Stimulated activated CD4-positive, alpha-beta T cell treated with anti-CD3 and anti-CD28 coated beads, Interleukin-4, amount 100 ng/mL, for 48 hours (primary cell): Measurements from ENCODE around the gene PCDHA1.
"Not testable (repeated sequence)": the region's sequence is repeated elsewhere in the genome, so short reads cannot be mapped to it uniquely, and the experiment has no call there.

Experiments used
- DNase-seq, 2 donors: peaks; one replicate each; pipeline ENCODE4 v3.0.0-alpha.2; 2020; ENCODE audit warnings: low read depth in 2 of 2

The PCDHA1 gene

GRCh38 chr5:140785905-140786686 is at the start of gene PCDHA1:
Gene PCDHA1, plus strand, starts transcription at chr5:140786140.
- no peak for DNase-seq

- no peak for DNase-seq
These were observed 48.5 kb upstream of the PCDHA1 start for GRCh38 chr5:140737486-140737885.

DNA sequence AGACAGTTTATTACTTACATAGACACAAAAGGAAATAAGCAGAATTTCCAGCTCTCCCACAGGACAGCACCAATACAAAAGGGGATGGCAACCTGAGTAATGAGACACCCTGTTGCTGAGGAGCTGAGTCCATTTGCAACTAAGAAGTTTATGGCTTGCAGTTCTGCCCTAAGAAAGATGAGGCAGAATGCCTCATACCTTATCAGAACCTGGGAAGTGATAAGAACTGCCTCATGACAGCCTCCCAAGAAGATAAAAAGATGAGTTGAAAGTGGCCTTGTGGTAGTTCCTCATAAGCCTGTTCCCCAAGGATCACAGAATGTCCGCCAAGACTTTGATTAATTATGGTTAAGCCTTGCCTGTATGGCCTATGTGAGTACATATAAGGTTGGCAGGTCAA is 44.0 kb upstream of the PCDHA1 start:
- DNase-seq, result no peak

- DNase-seq, result no peak
These were observed 32.4 kb upstream of the PCDHA1 start for GRCh38 chr5:140753561-140753960.

DNA sequence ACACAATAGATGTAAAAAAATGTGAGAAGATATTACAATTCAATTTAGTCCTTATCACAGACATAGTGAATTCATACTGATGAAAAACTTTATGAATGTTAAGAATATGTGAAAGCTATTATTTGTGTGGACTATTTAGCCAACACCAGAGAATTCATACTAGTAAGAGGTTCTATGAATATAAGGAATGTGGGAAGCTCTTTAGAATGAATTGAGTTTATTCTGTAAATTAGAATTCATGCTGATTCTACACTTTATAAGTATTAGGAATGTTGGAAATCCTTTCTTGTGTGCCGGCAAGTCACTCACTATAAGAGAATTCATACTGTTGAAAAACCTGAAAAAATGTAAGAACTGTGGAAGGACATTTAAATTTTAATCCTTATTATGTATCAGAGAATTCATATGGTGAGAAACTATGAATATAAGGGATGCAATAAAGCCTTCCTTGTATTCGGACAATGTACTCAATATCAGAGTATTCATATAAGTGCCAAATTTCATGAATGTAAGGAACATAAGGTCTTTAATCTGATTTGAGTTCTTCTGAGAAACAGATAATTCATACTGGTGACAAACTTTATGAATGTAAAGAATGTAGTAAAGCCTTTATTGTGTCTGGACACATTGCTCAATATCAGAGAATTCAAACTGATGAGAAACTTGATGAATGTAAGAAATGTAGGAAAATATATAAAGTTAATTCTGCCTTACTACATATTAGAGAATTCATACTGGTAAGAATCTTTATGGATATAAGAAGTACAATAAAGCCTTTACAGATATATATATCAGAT is 21.6 kb upstream of the PCDHA1 start:
- DNase-seq, result no peak

DNA sequence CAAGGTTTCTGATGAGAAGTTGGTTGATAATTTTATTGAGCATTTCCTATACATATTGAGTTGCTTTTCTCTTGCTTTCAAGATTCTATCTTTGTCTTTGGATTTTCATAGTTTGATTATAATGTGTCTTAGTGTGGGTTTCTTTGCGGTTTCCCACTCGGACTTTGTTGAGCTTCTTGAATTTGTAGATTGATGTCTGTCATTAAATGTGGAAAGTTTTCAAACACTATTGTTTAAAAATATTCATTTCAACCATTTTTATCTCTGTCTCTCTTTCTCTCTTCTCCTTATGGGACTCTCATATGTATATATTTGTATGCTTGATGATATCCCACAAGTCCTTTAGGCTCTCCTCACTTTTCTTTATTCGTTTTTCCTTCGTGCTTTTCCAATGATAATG is 18.5 kb upstream of the PCDHA1 start:
- DNase-seq, result no peak

DNA sequence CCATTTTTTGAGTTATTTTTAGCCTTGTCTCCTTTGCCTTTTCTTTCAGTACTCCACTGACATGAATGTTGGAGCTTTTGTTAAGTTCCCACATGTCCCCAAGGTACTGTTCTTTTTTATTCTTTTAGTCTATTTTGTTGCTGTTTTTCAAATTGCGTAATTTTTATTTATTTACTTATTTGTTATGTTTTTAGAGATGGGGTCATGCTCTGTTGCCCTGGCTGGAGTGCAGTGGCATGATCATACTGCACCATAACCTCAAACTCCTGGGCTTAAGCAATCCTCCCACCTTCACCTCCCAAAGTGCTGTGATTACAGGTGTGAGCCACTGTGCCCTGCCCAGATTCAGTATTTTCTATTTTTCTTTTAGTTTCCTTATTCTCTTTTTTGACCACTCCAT is 5.4 kb upstream of the PCDHA1 start:
- DNase-seq, result no peak

- not testable (repeated sequence) for DNase-seq
These were observed 1.5 kb downstream of the PCDHA1 start for GRCh38 chr5:140787422-140787821.

GRCh38 chr5:140787849-140788504 is 2.0 kb downstream of the PCDHA1 start:
- not testable (repeated sequence) for DNase-seq

GRCh38 chr5:140791089-140791488 is 5.1 kb downstream of the PCDHA1 start:
- DNase-seq, result no peak

DNA sequence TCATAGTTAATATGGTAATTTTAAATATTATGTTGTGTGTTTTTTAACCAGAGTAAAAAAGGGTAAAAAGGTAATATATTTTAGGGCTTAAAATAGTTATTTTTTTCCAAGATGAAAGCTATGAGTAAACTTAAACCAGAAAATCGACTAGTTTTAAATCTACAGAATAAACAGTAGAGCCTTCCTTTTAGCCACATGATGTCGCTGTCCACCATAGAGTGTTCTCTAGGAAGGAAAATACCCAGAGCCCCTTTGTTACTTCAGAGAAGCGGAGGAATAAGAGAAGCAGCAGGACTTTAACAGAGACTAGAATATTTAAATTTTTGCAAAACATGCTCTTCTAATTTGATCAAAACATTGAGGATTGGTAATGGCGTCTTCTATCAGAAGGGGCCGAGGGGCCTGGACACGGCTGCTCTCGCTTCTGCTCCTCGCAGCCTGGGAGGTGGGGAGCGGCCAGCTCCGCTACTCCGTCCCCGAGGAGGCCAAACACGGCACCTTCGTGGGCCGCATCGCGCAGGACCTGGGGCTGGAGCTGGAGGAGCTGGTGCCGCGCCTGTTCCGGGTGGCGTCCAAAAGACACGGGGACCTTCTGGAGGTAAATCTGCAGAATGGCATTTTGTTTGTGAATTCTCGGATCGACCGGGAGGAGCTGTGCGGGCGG is 8.8 kb downstream of the PCDHA1 start, which contains the start of gene PCDHA2:
PCDHA2 (plus strand) TSS at position 258 of the 664 bp plus-strand sequence.
- DNase-seq, result no peak

- no peak for DNase-seq
These were observed 9.3 kb downstream of the PCDHA1 start for GRCh38 chr5:140795259-140795641.

- not testable (repeated sequence) for DNase-seq
These were observed 10.3 kb downstream of the PCDHA1 start for GRCh38 chr5:140796072-140796717.

DNA sequence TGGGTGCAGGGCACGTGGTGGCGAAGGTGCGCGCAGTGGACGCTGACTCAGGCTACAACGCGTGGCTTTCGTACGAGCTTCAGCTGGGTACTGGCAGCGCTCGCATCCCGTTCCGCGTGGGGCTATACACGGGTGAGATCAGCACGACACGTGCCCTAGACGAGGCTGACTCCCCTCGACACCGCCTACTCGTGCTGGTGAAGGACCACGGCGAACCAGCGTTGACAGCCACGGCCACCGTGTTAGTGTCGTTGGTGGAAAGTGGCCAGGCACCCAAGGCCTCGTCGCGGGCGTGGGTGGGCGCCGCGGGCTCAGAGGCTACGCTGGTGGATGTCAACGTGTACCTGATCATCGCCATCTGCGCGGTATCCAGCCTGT is 10.8 kb downstream of the PCDHA1 start:
- DNase-seq, result no peak

GRCh38 chr5:140800816-140801493 is 15.0 kb downstream of the PCDHA1 start, which contains the start of gene PCDHA3:
Gene PCDHA3, plus strand, starts transcription at chr5:140801057.
- DNase-seq, result no peak

- DNase-seq, result no peak
These were observed 15.5 kb downstream of the PCDHA1 start for GRCh38 chr5:140801494-140801841.

DNA sequence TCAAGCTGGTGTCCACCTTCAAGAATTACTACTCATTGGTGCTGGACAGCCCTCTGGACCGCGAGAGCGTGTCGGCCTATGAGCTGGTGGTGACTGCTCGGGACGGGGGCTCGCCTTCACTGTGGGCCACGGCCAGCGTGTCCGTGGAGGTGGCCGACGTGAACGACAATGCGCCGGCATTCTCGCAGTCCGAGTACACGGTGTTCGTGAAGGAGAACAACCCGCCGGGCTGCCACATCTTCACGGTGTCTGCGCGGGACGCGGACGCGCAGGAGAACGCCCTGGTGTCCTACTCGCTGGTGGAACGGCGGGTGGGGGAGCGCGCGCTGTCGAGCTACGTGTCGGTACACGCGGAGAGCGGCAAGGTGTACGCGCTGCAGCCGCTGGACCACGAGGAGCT is 16.4 kb downstream of the PCDHA1 start:
- not testable (repeated sequence) for DNase-seq

DNA sequence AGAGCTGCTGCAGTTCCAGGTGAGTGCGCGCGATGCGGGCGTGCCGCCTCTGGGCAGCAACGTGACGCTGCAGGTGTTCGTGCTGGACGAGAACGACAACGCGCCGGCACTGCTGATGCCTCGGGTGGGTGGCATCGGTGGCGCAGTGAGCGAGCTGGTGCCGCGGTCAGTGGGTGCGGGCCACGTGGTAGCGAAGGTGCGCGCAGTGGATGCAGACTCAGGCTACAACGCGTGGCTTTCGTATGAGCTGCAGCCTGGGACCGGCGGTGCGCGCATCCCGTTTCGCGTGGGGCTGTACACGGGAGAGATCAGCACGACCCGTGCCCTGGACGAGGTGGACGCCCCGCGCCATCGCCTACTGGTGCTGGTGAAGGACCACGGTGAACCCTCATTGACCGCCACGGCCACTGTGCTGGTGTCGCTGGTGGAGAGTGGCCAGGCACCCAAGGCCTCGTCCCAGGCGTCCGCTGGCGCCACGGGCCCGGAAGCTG is 16.9 kb downstream of the PCDHA1 start:
- no peak for DNase-seq

DNA sequence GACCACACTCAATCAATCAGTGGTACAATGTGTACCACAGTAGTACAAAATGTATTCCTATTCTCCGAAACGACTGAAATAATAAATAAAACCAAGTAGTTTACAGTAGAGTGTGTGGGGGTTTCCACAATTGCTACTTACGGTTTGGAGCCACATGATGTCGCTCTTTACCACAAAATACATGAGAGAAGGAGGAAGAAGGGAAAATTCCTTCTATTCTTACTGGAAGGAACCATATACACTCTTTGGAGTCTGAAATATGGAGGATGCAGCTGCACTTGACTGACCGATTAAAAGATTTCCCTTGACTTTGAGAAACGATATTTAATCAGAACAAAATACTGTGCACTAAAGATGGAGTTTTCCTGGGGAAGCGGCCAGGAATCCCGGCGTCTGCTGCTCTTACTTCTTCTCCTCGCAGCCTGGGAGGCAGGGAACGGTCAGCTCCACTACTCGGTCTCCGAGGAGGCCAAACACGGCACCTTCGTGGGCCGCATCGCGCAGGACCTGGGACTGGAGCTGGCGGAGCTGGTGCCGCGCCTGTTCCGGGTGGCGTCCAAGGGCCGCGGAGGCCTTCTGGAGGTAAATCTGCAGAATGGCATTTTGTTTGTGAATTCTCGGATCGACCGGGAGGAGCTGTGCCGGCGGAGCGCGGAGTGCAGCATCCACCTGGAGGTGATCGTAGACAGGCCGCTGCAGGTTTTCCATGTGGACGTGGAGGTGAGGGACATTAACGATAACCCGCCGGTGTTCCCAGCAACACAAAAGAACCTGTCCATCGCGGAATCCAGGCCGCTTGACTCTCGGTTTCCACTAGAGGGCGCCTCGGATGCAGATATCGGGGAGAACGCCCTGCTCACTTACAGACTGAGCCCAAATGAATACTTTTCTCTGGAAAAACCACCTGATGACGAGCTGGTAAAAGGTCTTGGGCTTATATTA is 21.2 kb downstream of the PCDHA1 start, which contains the start of gene PCDHA4:
PCDHA4 (plus strand) TSS at position 235 of the 942 bp plus-strand sequence.
- DNase-seq, result peak; percentile 5 to 22
